Transverse colon (tissue), 4 donors: ENCODE results near the gene TDRD7.

Experiments
- CTCF ChIP-seq, 5 experiments: fragments of 200-600 bp in 3 of 5; fragments of 450-650 bp in 2 of 5; sonication (generic) in 3 of 5; IDR thresholded peaks; 1 replicate in 2 of 5; 2 replicates in 3 of 5; pipeline ENCODE4 v1.5.1; 2016 to 2017; ENCODE audit warnings: antibody characterized with exemption in 5 of 5, inconsistent platforms in 3 of 5, mild to moderate bottlenecking in 2 of 5, moderate library complexity in 1 of 5
- POLR2A ChIP-seq: fragments of 450-650 bp; IDR thresholded peaks from one replicate; pipeline ENCODE4 v1.6.1; 2016; ENCODE audit warnings: antibody characterized with exemption, mild to moderate bottlenecking, moderate library complexity
- POLR2AphosphoS5 ChIP-seq, 3 donors: sonication (generic); formaldehyde crosslinking; IDR thresholded peaks; one replicate each; pipeline ENCODE4 v1.6.1; 2016; ENCODE audit warnings: antibody characterized with exemption in 3 of 3

GRCh38 chr9:97412626-97413385 lies 910 bp downstream of the TDRD7 start:
- TF ChIP-seq CTCF (IDR thresholded peaks at IDR 0.05): no peak
- no peak for TF ChIP-seq POLR2AphosphoS5 (IDR thresholded peaks at IDR 0.05)
- no peak for TF ChIP-seq POLR2A
